Fibroblast of lung (primary cell): Measurements from ENCODE around the gene SNX15. TPM values are rescaled to one million over a fixed set of nuclear protein-coding genes. Genes with fewer than 3 reads are reported as not detected.

Experiments used
- DNase-seq, 2 donors: peaks; one replicate each; pipeline versions ENCODE4 v3.0.0 to v3.0.0-alpha.2; 2010; ENCODE audit warnings: low read depth in 2 of 2
- H2AFZ ChIP-seq: 2 replicates; pipeline ENCODE4 v1.5.1; 2012; ENCODE audit warnings: low read length, control low read depth, inconsistent platforms
- H3K27ac ChIP-seq: 2 replicates; pipeline ENCODE4 v1.5.1; 2011; ENCODE audit warnings: low read length, control low read depth; ENCODE audit not compliant: insufficient read depth
- H3K27me3 ChIP-seq: 2 replicates; pipeline ENCODE4 v1.5.1; 2011; ENCODE audit warnings: mild to moderate bottlenecking, low read length; ENCODE audit not compliant: control insufficient read depth, insufficient read depth
- H3K36me3 ChIP-seq: 2 replicates; pipeline ENCODE4 v1.5.1; 2011; ENCODE audit warnings: low read length; ENCODE audit not compliant: control insufficient read depth, insufficient read depth
- H3K4me1 ChIP-seq: 2 replicates; pipeline ENCODE4 v1.5.1; 2011; ENCODE audit warnings: low read length; ENCODE audit not compliant: control insufficient read depth, insufficient read depth; ENCODE audit errors: extremely low read depth
- H3K4me2 ChIP-seq: 2 replicates; pipeline ENCODE4 v1.5.1; 2011; ENCODE audit warnings: low read length, control low read depth; ENCODE audit not compliant: insufficient read depth; ENCODE audit errors: extremely low read depth
- H3K4me3 ChIP-seq, 4 experiments: fragments of 200-600 bp in 1 of 4; sonication (generic) in 1 of 4; replicated peaks in 1 of 4; 2 replicates each; pipeline ENCODE4 v1.5.1; 2011 to 2016; ENCODE audit warnings: low read length in 4 of 4, low read depth in 3 of 4, mild to moderate bottlenecking in 3 of 4, control low read depth in 2 of 4, inconsistent platforms in 1 of 4, mixed read lengths in 1 of 4; ENCODE audit not compliant: insufficient read depth in 1 of 4; ENCODE audit errors: control extremely low read depth in 1 of 4
- H3K79me2 ChIP-seq: 2 replicates; pipeline ENCODE4 v1.5.1; 2012; ENCODE audit warnings: mild to moderate bottlenecking, low read length, inconsistent platforms; ENCODE audit not compliant: control insufficient read depth, insufficient read depth
- H3K9ac ChIP-seq: 2 replicates; pipeline ENCODE4 v1.5.1; 2011; ENCODE audit warnings: mild to moderate bottlenecking, low read length, control low read depth; ENCODE audit not compliant: insufficient read depth
- H3K9me3 ChIP-seq: 2 replicates; pipeline ENCODE4 v1.5.1; 2012; ENCODE audit warnings: low read depth, low read length; ENCODE audit not compliant: control insufficient read depth, insufficient read depth
- H4K20me1 ChIP-seq: 2 replicates; pipeline ENCODE4 v1.5.1; 2011; ENCODE audit warnings: low read length; ENCODE audit not compliant: control insufficient read depth, insufficient read depth; ENCODE audit errors: extremely low read depth
- EZH2 ChIP-seq: IDR thresholded peaks from 2 replicates; pipeline ENCODE4 v1.5.1; 2012; ENCODE audit warnings: low read length, control low read depth, mild to moderate bottlenecking; ENCODE audit errors: missing control alignments
- polyA plus RNA-seq, 2 donors: library from polyadenylated mRNA; depleted of rRNA in 1 of 2; stranded (reverse) in 1 of 2; unstranded in 1 of 2; fragments of >200 nt; gene quantifications; 2 replicates each; pipeline ENCODE4 v1.2.1, GENCODE V29; 2011 to 2012; ENCODE audit warnings: missing spikeins in 1 of 2
- total RNA-seq: library from RNA; depleted of rRNA; stranded (reverse); fragments of >200 nt; gene quantifications from 2 replicates; pipeline ENCODE4 v1.2.1, GENCODE V29; 2014
- TF ChIP-seq, protein P1 (sequence below), 2 donors: IDR thresholded peaks in 1 of 2; conservative IDR thresholded peaks in 1 of 2; 1 replicate in 1 of 2; 2 replicates in 1 of 2; pipeline ENCODE4 v1.5.1; 2011 to 2012; ENCODE audit warnings: low read length in 2 of 2, control low read depth in 1 of 2, inconsistent platforms in 1 of 2, low read depth in 1 of 2, mild to moderate bottlenecking in 1 of 2

Gene SNX15
- total and polyA plus RNA-seq, 2 donors (not counting 1 experiment from before 2014, with no cell fraction given), result 10.2 to 14.4 TPM

DNA sequence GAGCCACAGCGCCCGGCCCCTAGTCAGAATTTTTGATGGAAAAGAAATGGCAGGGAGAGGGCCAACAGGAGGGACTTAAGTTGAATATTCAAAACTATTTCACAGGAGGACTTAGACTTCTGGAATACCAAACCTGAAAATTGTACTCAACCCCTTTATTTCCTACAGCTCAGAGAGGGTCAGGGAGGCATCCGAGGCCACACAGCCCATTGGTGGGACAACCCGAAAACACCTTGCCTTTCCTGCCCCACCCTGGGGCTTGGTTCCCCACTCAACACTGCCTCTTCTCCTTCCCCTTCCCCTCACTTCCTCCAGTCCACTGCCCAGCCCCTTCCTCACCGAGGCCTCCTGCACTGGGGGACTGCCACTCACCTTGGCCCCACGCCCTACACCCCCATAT is 29.8 kb downstream of the SNX15 start:
- Histone ChIP-seq H3K79me2 (no peaks in the 10 kb centered on the region), H3K9ac (no peak overlapping the region), H3K4me1 (no peaks in the 10 kb centered on the region), H2AFZ (no peak overlapping the region), H3K9me3 (no peaks in the 10 kb centered on the region), H3K4me3 (no peak overlapping the region), H3K4me2 (no peak overlapping the region), H3K27ac (no peak overlapping the region), H4K20me1 (no peaks in the 10 kb centered on the region), H3K27me3 (peaks cover 8% of the 10 kb centered on the region), H3K36me3 (no peaks in the 10 kb centered on the region)
- no peak for TF ChIP-seq EZH2
- TF ChIP-seq, protein P1, sequence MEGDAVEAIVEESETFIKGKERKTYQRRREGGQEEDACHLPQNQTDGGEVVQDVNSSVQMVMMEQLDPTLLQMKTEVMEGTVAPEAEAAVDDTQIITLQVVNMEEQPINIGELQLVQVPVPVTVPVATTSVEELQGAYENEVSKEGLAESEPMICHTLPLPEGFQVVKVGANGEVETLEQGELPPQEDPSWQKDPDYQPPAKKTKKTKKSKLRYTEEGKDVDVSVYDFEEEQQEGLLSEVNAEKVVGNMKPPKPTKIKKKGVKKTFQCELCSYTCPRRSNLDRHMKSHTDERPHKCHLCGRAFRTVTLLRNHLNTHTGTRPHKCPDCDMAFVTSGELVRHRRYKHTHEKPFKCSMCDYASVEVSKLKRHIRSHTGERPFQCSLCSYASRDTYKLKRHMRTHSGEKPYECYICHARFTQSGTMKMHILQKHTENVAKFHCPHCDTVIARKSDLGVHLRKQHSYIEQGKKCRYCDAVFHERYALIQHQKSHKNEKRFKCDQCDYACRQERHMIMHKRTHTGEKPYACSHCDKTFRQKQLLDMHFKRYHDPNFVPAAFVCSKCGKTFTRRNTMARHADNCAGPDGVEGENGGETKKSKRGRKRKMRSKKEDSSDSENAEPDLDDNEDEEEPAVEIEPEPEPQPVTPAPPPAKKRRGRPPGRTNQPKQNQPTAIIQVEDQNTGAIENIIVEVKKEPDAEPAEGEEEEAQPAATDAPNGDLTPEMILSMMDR (conservative IDR thresholded peaks at IDR 0.05 in 1 of 2, IDR thresholded peaks at IDR 0.05 in 1 of 2; ENCODE audit: low read depth in 1 of 2, low read length in 2 of 2), result no peak
- DNase-seq, result no peak

DNA sequence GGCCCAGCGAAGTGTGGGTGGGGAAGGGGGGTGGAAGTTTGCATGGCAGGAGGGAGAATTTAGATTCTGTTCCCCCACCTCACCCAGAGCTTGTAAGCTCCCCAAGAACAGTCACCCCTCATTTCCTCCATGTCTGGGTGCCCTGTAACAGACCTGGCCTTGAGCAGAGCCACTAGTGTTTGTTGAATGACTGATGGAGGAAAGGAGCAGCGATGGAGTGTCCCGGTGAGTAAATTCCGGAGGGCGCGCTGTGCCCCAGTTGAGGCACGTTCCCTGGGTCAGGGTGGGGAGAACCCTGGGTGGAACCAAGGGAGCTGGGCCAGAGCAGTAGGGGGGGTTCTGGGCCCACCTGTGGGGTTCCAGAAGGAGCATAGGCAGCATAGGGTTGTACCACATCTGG is 30.3 kb downstream of the SNX15 start:
- Histone ChIP-seq H3K27me3 (peaks cover 8% of the 10 kb centered on the region), H3K9me3 (no peaks in the 10 kb centered on the region), H3K4me3 (no peak overlapping the region), H4K20me1 (no peaks in the 10 kb centered on the region), H3K27ac (no peak overlapping the region), H3K36me3 (no peaks in the 10 kb centered on the region), H3K9ac (no peak overlapping the region), H3K4me1 (no peaks in the 10 kb centered on the region), H2AFZ (no peak overlapping the region), H3K79me2 (no peaks in the 10 kb centered on the region), H3K4me2 (no peak overlapping the region)
- no peak for TF ChIP-seq EZH2
- TF ChIP-seq, protein P1 (conservative IDR thresholded peaks at IDR 0.05 in 1 of 2, IDR thresholded peaks at IDR 0.05 in 1 of 2; ENCODE audit: low read depth in 1 of 2, low read length in 2 of 2), result no peak
- no peak for DNase-seq

DNA sequence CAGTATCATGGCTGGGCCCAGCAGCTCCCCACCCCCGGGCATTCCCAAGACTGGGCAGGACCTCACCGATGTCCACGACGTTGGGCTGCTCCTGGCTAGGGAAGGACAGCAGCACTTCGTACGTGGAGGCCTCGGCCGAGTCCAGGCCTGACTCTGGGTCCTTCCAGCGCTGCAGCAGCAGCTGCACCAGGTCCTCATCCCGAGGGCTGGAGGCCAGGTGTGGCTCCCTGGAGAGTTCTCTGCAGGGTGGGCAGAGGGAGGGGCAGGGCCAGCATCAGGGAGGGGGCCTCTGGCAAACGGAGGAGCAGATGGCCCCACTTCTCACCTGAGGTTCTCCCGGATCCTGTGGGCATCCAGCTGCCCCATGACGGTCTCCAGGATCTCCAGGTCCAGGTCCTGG is 30.8 kb downstream of the SNX15 start:
- Histone ChIP-seq H3K4me3 (no peak overlapping the region), H3K79me2 (no peaks in the 10 kb centered on the region), H3K27me3 (peaks cover 8% of the 10 kb centered on the region), H3K4me2 (no peak overlapping the region), H4K20me1 (no peaks in the 10 kb centered on the region), H3K9ac (no peak overlapping the region), H3K4me1 (no peaks in the 10 kb centered on the region), H3K9me3 (no peaks in the 10 kb centered on the region), H3K27ac (no peak overlapping the region), H3K36me3 (no peaks in the 10 kb centered on the region), H2AFZ (no peak overlapping the region)
- DNase-seq, result no peak
- TF ChIP-seq, protein P1 (conservative IDR thresholded peaks at IDR 0.05 in 1 of 2, IDR thresholded peaks at IDR 0.05 in 1 of 2; ENCODE audit: low read depth in 1 of 2, low read length in 2 of 2), result no peak
- no peak for TF ChIP-seq EZH2
